Activated CD8-positive, alpha-beta T cell treated with anti-CD3 and anti-CD28 coated beads, Interleukin-2, amount 10 ng/mL, durations not matched to agents 7 days and 5 days (primary cell): ENCODE measurements around the gene ARRDC1. TPM values are rescaled to one million over a fixed set of nuclear protein-coding genes. Genes with fewer than 3 reads are reported as not detected.

Experiments
- ATAC-seq: fragments of 150-1000 bp; cut with Tn5 transposase; one replicate; pipeline ENCODE4 v1.10.0; 2021; ENCODE audit warnings: moderate library complexity
- CTCF ChIA-PET: fragments of 350-600 bp; sonication (Branson Sonifier 250); formaldehyde crosslinking; loops from one replicate; lab custom pipeline; 2021; ENCODE audit warnings: antibody characterized with exemption; lab: Charles Lee
- POLR2A ChIA-PET: fragments of 350-600 bp; sonication (Branson Sonifier 250); formaldehyde crosslinking; loops from one replicate; lab custom pipeline; 2021; ENCODE audit warnings: antibody characterized with exemption; lab: Charles Lee
- DNase-seq: peaks from one replicate; pipeline ENCODE4 v3.0.0-alpha.2; 2020
- H3K27ac Mint-ChIP-seq: one replicate; pipeline ENCODE4 v1.8.0; 2021; ENCODE audit warnings: mild to moderate bottlenecking, mixed read lengths
- H3K27me3 Mint-ChIP-seq: one replicate; pipeline ENCODE4 v1.8.0; 2021; ENCODE audit warnings: low read depth, mixed read lengths
- H3K36me3 Mint-ChIP-seq: one replicate; pipeline ENCODE4 v1.8.0; 2021; ENCODE audit warnings: low read depth, mixed read lengths
- H3K4me1 Mint-ChIP-seq: one replicate; pipeline ENCODE4 v1.8.0; 2021; ENCODE audit warnings: low read depth, mixed read lengths
- H3K4me3 Mint-ChIP-seq: one replicate; pipeline ENCODE4 v1.8.0; 2021; ENCODE audit warnings: mild to moderate bottlenecking, mixed read lengths
- H3K9me3 Mint-ChIP-seq: one replicate; pipeline ENCODE4 v1.8.0; 2022; ENCODE audit warnings: mixed read lengths; ENCODE audit not compliant: insufficient read depth
- total RNA-seq, 2 experiments: library from RNA; stranded (reverse); gene quantifications; one replicate each; pipeline ENCODE4 v1.2.3, GENCODE V29; 2021

The ARRDC1 gene
- total RNA-seq, 2 experiments from 2014 or later, result 42.3 to 45.1 TPM

- Mint-ChIP-seq H3K27me3 (no peaks in the 10 kb centered on the region), H3K4me1 (peaks cover 27% of the 10 kb centered on the region), H3K27ac (no peak overlapping the region), H3K9me3 (no peaks in the 10 kb centered on the region), H3K36me3 (peaks cover 1% of the 10 kb centered on the region), H3K4me3 (peak overlapping the region; percentile 45)
- CTCF ChIA-PET, result interaction anchor here (1.0 to 1.5 kb wide), 2 partner anchors 15 to 25 kb away, joined by 3 to 4 read pairs; partner anchors contain the start of gene EHMT1
- no peak for ATAC-seq
- DNase-seq, result no peak
- POLR2A ChIA-PET, result no interaction called here
Observed at GRCh38 chr9:137604345-137605086, 970 bp upstream of the ARRDC1 start.

GRCh38 chr9:137606005-137606621, 627 bp downstream of the ARRDC1 start:
- H3K27ac Mint-ChIP-seq, result peak overlapping the region; percentile 71
- ATAC-seq (peak; percentile 5), DNase-seq (no peak)
- peaks cover 27% of the 10 kb centered on the region for H3K4me1 Mint-ChIP-seq
- ChIA-PET CTCF (no interaction called here), POLR2A (no interaction called here)
- no peaks in the 10 kb centered on the region for H3K9me3 Mint-ChIP-seq
- H3K4me3 Mint-ChIP-seq, result peak overlapping the region; percentile 81
- peaks cover 1% of the 10 kb centered on the region for H3K36me3 Mint-ChIP-seq
- H3K27me3 Mint-ChIP-seq, result no peaks in the 10 kb centered on the region

DNA sequence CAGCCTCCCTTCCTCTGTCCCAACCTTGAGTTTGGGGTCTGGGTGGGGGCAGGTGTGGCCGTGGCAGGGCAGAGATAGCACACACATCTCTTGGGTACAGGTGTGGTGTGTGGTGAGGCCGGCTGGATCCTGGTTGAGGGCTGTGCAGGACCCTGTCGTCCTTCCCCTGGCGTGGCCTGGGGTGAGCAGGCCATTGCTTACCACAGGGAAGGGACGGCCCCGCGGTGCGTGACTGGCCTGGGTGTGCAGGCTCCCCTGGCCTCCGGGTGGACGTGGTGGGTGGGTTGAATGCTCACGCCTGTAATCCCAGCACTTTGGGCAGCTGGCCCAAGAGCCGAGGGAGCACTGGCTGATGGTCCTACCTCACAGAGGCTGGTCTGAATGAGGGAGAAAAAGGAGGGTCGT, 1.2 kb downstream of the ARRDC1 start:
- H3K4me1 Mint-ChIP-seq, result peaks cover 33% of the 10 kb centered on the region
- POLR2A ChIA-PET, result interaction anchor here (1.0 kb wide), 1 partner anchor 12 kb away, joined by 3 read pairs; the partner anchor contains the start of gene EHMT1
- no peaks in the 10 kb centered on the region for H3K27me3 Mint-ChIP-seq
- H3K27ac Mint-ChIP-seq, result peak overlapping the region; percentile 71
- no peak for DNase-seq
- CTCF ChIA-PET, result no interaction called here
- H3K9me3 Mint-ChIP-seq, result no peaks in the 10 kb centered on the region
- ATAC-seq, result no peak
- H3K4me3 Mint-ChIP-seq, result peak overlapping the region; percentile 81
- peaks cover 1% of the 10 kb centered on the region for H3K36me3 Mint-ChIP-seq

DNA sequence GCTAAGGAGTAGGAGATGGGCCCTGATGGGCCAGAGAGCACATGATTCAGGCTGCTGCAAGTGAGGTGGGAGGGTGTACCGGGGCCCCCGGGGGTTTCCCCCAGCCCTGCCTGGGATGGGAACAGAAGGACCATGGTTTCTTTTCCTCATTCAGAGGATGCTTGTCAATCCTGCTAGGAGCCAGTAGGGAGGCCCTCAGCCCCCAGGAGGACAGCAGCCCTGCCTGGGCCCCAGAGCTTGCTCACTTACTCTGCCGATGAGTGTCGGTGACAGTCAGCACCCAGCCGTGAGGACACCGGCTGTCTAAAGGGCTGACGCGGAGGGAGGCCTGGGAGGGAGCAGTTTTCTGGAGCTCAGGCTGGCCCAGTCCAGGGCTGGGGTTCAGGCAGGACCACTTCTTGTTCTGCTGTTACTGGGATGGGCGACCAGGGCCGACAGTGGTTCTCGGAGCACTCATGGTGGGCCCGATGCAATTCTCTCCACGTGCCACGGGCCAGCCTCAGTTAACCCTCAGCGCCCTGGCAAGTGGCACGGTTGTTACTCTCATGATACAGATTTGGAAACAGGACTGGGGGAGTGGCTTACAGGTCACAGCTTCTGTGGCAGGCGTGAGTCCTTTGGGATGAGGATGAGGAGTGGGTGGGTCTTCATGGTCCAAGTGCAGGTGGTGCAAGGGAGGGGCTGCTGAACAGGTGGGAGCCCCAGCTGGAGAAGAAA, 1.8 kb downstream of the ARRDC1 start:
- no peaks in the 10 kb centered on the region for H3K27me3 Mint-ChIP-seq
- ChIA-PET POLR2A (interaction anchor here (1.0 kb wide), 1 partner anchor 11 kb away, joined by 3 read pairs; the partner anchor contains the start of gene EHMT1), CTCF (no interaction called here)
- ATAC-seq (no peak), DNase-seq (no peak)
- H3K4me1 Mint-ChIP-seq, result peaks cover 39% of the 10 kb centered on the region
- H3K4me3 Mint-ChIP-seq, result peak overlapping the region; percentile 81
- H3K9me3 Mint-ChIP-seq, result no peaks in the 10 kb centered on the region
- peak overlapping the region; percentile 71 for H3K27ac Mint-ChIP-seq
- H3K36me3 Mint-ChIP-seq, result peaks cover 1% of the 10 kb centered on the region

- CTCF ChIA-PET, result no interaction called here
Observed at GRCh38 chr9:137610944-137611343, 5.5 kb downstream of the ARRDC1 start.

GRCh38 chr9:137611623-137612609, 6.4 kb downstream of the ARRDC1 start:
- Mint-ChIP-seq H3K9me3 (no peaks in the 10 kb centered on the region), H3K4me3 (no peak overlapping the region), H3K27ac (peak overlapping the region; percentile 77), H3K4me1 (peaks cover 25% of the 10 kb centered on the region), H3K27me3 (no peaks in the 10 kb centered on the region), H3K36me3 (peaks cover 8% of the 10 kb centered on the region)
- ATAC-seq (peak; percentile 20), DNase-seq (no peak)
- CTCF ChIA-PET, result interaction anchor here (0.6 kb wide), 1 partner anchor 19 kb away, joined by 3 read pairs; no protein-coding TSS in a partner anchor
- POLR2A ChIA-PET, result no interaction called here

More at GRCh38 chr9:137610944-137611343, 5.5 kb downstream of the ARRDC1 start:
- H3K4me3 Mint-ChIP-seq, result no peak overlapping the region
- H3K27me3 Mint-ChIP-seq, result no peaks in the 10 kb centered on the region
- H3K27ac Mint-ChIP-seq, result no peak overlapping the region
- ATAC-seq (no peak), DNase-seq (no peak)
- peaks cover 9% of the 10 kb centered on the region for H3K36me3 Mint-ChIP-seq
- POLR2A ChIA-PET, result no interaction called here
- H3K9me3 Mint-ChIP-seq, result no peaks in the 10 kb centered on the region
- peaks cover 28% of the 10 kb centered on the region for H3K4me1 Mint-ChIP-seq

- no peaks in the 10 kb centered on the region for H3K27me3 Mint-ChIP-seq
- peaks cover 25% of the 10 kb centered on the region for H3K4me1 Mint-ChIP-seq
- no peak for DNase-seq
- no peak overlapping the region for H3K27ac Mint-ChIP-seq
- ATAC-seq, result no peak
- no peak overlapping the region for H3K4me3 Mint-ChIP-seq
- H3K9me3 Mint-ChIP-seq, result no peaks in the 10 kb centered on the region
- POLR2A ChIA-PET, result no interaction called here
- CTCF ChIA-PET, result no interaction called here
- peaks cover 13% of the 10 kb centered on the region for H3K36me3 Mint-ChIP-seq
Observed at GRCh38 chr9:137612741-137613142, 7.3 kb downstream of the ARRDC1 start.

DNA sequence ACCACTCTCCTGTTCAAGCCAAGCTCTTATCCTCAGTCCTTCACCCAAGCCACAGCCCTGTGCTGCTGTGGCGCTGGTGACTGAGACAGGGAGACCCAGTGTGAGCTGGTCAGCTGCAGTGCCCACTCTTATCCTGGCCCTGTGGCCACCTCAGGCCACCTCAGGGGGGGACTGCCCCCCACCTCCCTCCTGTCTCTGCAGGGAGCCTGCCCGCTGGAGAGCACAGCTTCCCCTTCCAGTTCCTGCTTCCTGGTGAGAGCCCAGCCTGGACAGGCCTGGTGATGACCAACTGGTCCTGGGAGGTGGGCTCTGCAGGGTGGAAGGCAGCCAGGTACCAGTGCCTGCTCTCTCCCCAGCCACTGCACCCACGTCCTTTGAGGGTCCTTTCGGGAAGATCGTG, 7.8 kb downstream of the ARRDC1 start:
- Mint-ChIP-seq H3K4me3 (no peak overlapping the region), H3K36me3 (peaks cover 15% of the 10 kb centered on the region), H3K27me3 (no peaks in the 10 kb centered on the region), H3K4me1 (peaks cover 29% of the 10 kb centered on the region), H3K9me3 (no peaks in the 10 kb centered on the region), H3K27ac (no peak overlapping the region)
- ATAC-seq, result no peak
- DNase-seq, result no peak
- ChIA-PET POLR2A (no interaction called here), CTCF (no interaction called here)

GRCh38 chr9:137613738-137614523, 8.4 kb downstream of the ARRDC1 start:
- H3K27me3 Mint-ChIP-seq, result no peaks in the 10 kb centered on the region
- H3K36me3 Mint-ChIP-seq, result peaks cover 15% of the 10 kb centered on the region
- no peak overlapping the region for H3K4me3 Mint-ChIP-seq
- peaks cover 29% of the 10 kb centered on the region for H3K4me1 Mint-ChIP-seq
- ATAC-seq (no peak), DNase-seq (no peak)
- ChIA-PET POLR2A (no interaction called here), CTCF (no interaction called here)
- H3K9me3 Mint-ChIP-seq, result no peaks in the 10 kb centered on the region
- H3K27ac Mint-ChIP-seq, result no peak overlapping the region

DNA sequence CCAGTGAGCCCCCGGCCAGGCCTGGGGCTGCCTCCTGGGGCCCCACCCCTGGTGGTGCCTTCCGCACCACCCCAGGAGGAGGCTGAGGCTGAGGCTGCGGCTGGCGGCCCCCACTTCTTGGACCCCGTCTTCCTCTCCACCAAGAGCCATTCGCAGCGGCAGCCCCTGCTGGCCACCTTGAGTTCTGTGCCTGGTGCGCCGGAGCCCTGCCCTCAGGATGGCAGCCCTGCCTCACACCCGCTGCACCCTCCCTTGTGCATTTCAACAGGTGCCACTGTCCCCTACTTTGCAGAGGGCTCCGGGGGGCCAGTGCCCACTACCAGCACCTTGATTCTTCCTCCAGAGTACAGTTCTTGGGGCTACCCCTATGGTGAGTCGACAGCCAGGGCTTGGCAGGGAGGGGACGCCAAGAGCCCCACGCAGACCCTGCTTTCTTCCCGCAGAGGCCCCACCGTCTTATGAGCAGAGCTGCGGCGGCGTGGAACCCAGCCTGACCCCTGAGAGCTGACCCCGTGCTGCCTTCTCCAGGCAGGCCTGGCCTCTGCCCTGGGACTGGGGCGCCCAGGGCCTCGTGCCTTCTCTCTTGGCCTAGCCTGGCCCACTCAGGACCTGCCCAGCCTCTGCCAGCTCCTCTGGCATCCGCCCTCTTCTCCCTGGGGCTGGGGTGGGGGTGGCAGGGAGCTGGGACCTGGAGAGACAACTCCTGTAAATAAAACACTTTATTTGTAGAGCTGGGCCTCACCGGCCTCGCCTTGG, 9.3 kb downstream of the ARRDC1 start:
- DNase-seq, result no peak
- Mint-ChIP-seq H3K27ac (peak overlapping the region; percentile 43), H3K9me3 (no peaks in the 10 kb centered on the region), H3K4me3 (no peak overlapping the region), H3K4me1 (peaks cover 32% of the 10 kb centered on the region), H3K36me3 (peaks cover 19% of the 10 kb centered on the region), H3K27me3 (no peaks in the 10 kb centered on the region)
- POLR2A ChIA-PET, result no interaction called here
- ATAC-seq, result no peak
- CTCF ChIA-PET, result no interaction called here
